NCI-H187 treated with DMSO at 0.1 percent for 48 hours (cell line): Measurements from ENCODE around the gene SPRR5.

Experiments
- DNase-seq: peaks from one replicate; lab custom pipeline; 2025; lab: John Stamatoyannopoulos, UW

The SPRR5 gene

DNA sequence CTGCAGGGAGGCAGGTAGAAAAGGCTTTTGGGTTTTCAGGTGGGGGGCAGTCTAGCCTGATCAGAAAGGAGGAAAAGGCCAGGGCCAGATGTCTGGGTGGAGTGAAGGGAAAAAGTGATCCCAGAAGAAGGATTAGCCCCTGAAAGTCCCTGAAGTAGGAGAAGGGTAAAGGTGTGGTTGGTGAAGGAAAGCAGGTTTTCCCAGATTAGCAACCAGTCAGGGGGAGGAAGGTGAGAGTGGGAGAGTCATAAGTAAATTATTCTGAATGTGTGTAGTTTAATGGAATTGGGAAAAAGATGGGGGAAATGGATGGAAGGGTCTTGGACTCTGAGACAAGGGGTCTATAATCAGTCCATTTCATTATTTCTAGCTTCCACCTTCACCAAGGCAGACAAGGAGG lies 36.2 kb downstream of the SPRR5 start:
- DNase-seq: no peak

DNA sequence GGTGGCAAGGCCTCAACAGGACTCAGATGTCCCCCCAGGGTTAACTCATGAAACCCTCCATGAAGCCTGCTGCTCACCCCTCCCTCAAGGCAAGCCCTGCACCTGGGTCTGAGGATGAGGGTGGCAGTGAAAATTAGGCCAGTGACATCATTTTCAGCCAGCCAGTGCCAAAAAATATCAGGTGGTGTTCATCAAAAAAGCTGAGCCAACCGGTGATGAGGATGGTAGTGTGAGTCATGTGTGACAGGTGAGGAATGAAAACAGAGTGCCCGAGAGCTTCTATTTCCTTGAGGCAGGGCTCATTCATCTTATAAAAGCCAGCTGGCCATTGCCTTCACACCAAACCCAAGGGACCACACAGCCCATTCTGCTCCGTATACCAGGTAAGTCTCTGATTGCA lies 36.7 kb downstream of the SPRR5 start, which contains the start of gene SPRR1A:
Gene SPRR1A (plus strand): TSS at position 339 of the 400 bp plus-strand sequence. CDS start 1,150 bp downstream, outside the sequence.
- DNase-seq: no peak

DNA sequence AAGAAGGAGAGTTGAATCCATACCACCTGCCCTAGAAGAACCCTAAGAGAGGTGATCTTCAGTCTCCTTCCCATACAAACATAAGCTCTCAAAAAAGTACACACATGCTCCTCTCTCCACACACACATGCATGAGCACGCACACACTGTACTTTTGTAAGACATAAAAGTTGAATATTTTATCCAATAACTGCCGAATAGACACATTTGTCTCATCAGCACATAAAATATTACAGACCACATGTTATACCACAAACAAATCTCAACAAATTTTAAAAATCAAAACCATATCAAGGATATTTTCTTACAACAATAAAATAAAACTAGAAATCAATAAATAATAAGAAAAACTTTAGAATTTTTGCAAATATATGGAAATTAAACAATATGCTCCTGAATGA lies 39.6 kb downstream of the SPRR5 start:
- no peak for DNase-seq

DNA sequence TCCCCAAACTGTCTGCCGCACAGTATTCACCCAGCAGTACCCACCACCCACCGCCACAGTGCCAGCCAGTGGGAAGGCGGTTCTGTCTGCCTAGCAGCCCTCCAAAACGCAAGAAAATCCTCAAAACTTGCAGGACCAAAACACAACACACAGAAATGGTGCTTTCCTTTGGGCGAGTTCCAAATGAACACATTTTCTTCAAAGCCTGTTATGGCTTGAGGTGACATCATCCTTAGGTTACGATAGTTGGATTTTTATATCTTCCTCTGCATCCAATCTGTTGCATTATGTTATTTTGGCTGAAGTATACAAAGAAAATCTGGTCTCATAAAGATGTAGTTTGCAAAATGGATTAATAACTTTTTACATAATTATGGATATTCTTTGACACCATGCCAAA lies 46.2 kb downstream of the SPRR5 start:
- DNase-seq: no peak

DNA sequence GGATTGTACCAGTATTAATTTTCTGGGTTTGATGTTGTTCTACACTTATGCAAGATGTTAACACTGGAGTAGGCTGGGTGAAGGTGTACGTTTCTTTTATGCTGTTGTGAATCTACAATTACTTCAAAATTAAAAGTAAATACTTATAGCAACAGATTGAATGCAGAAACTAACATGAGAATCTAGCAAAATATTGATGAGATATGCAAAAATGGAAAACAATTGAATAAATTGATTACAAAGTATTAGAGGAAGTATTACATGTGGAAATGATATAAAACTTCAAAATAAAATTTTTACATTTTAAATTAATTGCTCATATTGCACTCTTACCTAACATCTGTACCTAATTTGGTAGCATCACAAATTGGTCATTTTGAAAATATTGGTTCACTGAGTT lies 48.8 kb downstream of the SPRR5 start:
- DNase-seq: no peak

DNA sequence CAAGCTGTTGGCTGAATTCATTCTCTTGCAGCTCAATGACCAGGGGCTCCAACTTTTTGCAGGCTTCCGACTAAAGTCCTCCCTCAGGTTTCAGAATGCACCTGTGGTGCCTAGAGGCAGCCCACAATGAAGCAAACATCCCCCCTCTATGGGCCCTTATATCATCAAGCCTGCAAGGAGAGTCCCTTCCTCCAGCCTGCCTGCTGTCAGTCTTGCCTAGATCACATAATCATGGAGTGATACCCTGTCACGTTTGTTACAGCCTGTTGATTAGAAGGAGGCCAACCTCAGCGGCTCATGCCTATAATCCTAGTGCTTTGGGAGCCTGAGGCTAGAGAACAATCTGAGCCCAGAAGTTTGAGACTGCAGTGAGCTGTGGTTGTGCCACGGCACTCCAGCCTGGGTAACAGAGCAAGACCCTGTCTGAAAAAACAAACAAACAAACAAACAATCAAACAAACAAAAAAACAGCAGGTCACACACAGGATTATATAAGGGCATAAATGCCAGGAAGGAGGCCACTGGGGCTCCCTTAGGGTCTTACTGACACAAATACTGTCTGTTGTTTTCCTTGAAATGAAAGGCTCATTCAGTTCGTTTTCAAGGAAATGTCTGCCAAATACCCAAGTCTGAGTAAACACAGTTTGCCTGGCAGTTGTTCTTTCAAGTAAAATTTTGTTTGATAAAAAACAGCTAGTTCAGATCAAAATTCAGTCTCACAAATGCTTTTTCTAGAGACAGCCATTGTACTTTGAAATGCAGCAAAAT lies 49.8 kb downstream of the SPRR5 start:
- DNase-seq: no peak

DNA sequence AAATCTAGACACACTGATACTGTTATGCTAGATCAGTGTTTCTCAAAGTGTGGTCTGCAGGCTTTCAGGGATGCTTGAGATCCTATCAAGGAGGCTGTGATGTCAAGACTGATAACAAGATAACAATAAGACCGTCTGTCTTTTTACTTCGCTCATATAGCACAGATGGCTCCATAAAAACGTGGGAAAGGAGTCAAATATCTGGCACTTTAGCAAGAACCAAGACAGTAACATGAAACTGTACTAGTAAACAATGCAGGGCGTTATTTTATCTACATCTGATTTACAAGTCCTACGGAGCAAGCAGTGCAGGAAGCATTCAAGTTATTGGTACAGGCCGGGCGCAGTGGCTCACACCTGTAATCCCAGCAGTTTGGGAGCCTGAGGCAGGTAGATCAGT lies 50.9 kb downstream of the SPRR5 start:
- DNase-seq: no peak

DNA sequence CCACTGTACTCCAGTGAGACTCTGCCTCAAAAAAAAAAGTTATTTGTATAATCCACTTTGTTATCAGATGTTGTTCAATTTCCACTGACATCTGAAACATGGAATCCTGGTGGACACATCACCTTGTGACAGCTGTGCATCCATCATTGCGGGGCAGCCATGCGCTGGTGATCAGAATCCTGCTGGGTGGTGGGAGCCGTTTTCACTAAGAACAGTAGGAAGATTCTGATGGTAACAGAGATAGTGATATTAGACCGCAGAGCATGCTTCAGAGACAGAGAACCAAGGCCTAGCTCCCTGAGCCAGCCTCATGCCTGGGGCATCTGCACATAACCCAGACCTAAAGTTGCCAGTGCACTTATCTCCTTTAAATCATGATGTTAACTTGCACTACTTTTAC lies 51.5 kb downstream of the SPRR5 start:
- no peak for DNase-seq
